ENCODE data around the gene OR51B4. TPM values are rescaled to one million over a fixed set of nuclear protein-coding genes. Genes with fewer than 3 reads are reported as not detected.

The OR51B4 gene
- total RNA-seq, 1 experiment from 2014 or later, result not detected

GRCh38 chr11:5277807-5278382 is 23.9 kb downstream of the OR51B4 start:
- Histone ChIP-seq H2BK5ac (ENCODE audit: insufficient read length, low read length) (no peak overlapping the region), H4K91ac (ENCODE audit: insufficient read length, low read depth, low read length) (no peak overlapping the region), H3K14ac (ENCODE audit: insufficient read depth, low read length) (no peak overlapping the region), H2BK20ac (ENCODE audit: low read depth, low read length, poor library complexity, severe bottlenecking) (no peak overlapping the region), H3K56ac (ENCODE audit: insufficient read length, low read depth, low read length) (no peak overlapping the region), H2BK12ac (ENCODE audit: insufficient read length, low read depth, low read length) (no peak overlapping the region), H3K4ac (ENCODE audit: low read depth, low read length) (no peak overlapping the region), H3K9me3 (ENCODE audit: control insufficient read depth, low read depth, low read length) (no peaks in the 10 kb centered on the region), H3K4me2 (ENCODE audit: insufficient read depth, insufficient read length, low read length) (no peak overlapping the region), H3K9ac (ENCODE audit: extremely low read depth, insufficient read length, low read length) (no peak overlapping the region), H3K27me3 (ENCODE audit: insufficient read depth, low read length) (no peaks in the 10 kb centered on the region), H3K18ac (ENCODE audit: insufficient read length, low read depth, low read length) (no peak overlapping the region), H3T11ph (ENCODE audit: low read length) (no peak overlapping the region), H4K8ac (replicated peaks; ENCODE audit: insufficient read length, low read depth, low read length) (no peak overlapping the region), H2BK120ac (ENCODE audit: low read depth, low read length, poor library complexity, severe bottlenecking) (no peak overlapping the region), H2AK5ac (ENCODE audit: insufficient read length, low read length) (no peak overlapping the region), H2BK15ac (ENCODE audit: low read depth, low read length) (no peak overlapping the region), H3K27ac (ENCODE audit: insufficient read length, low read depth, low read length) (no peak overlapping the region), H4K5ac (ENCODE audit: insufficient read length, low read depth, low read length) (no peak overlapping the region), H3K4me1 (ENCODE audit: insufficient read depth, low read length) (no peaks in the 10 kb centered on the region), H2AFZ (ENCODE audit: low read length) (no peak overlapping the region), H4K20me1 (ENCODE audit: control insufficient read depth, insufficient read depth, insufficient read length) (no peaks in the 10 kb centered on the region), H3K79me2 (ENCODE audit: insufficient read depth, low read length) (no peaks in the 10 kb centered on the region), H3K23me2 (ENCODE audit: insufficient read length, low read depth, low read length, poor library complexity, severe bottlenecking) (no peaks in the 10 kb centered on the region), H3K79me1 (ENCODE audit: insufficient read depth, low read depth, low read length, poor library complexity, severe bottlenecking) (no peaks in the 10 kb centered on the region), H3K23ac (ENCODE audit: insufficient read length, low read depth, low read length) (no peak overlapping the region)
- H3K36me3 Mint-ChIP-seq (ENCODE audit: insufficient read depth in 1 of 3, low read depth in 3 of 3), result no peaks in the 10 kb centered on the region
- H3K4me1 Mint-ChIP-seq, result peaks cover 10 to 13% of the 10 kb centered on the region in 2 experiments
- no peak overlapping the region for H3K27ac Mint-ChIP-seq
- DNase-seq, result no peak
- TF ChIP-seq CTCF (conservative IDR thresholded peaks at IDR 0.05), result no peak
- no CpG with 5 or more reads among the region's 1 CpG for WGBS (ENCODE audit: extremely low coverage, insufficient read length, low lambda C conversion rate)
- no peaks in the 10 kb centered on the region for H3K27me3 Mint-ChIP-seq (ENCODE audit: low read depth)
- H3K4me3 Mint-ChIP-seq, result no peak overlapping the region
- H3K9me3 Mint-ChIP-seq, result no peaks in the 10 kb centered on the region

All from H9 (cell line).